Body of pancreas (tissue), 4 donors: Measurements from ENCODE around the gene PRSS53.

ENCODE experiments used
- POLR2A ChIP-seq, 3 donors: fragments of 450-650 bp; IDR thresholded peaks; one replicate each; pipeline ENCODE4 v1.6.1; 2016; ENCODE audit warnings: antibody characterized with exemption in 3 of 3, mild to moderate bottlenecking in 2 of 3
- TF ChIP-seq, protein P1 (sequence below), 7 experiments: fragments of 450-650 bp in 4 of 7; fragments of 200-600 bp in 3 of 7; sonication (generic) in 3 of 7; IDR thresholded peaks; one replicate each; pipeline ENCODE4 v1.5.1; 2016 to 2019; ENCODE audit warnings: antibody characterized with exemption in 7 of 7

DNA sequence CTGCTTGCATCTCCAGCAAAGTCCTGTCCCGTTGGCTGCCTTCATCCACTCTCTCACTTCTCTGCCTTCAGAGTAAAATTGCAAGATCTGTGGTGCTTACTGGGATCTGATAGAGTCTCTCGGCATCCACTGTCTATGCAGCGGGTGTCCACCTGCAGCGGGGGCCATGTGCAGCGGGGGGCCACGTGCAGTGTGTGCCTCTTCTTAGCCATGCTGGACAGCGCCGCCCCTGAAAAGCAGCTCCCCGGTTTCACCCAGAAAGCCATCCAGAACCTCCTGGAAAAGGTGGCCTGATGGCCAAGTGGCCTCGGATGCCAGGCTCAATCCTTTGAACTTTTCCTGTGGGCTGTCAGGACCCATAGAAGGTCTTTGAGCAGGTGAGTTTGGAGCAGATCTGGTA is 45.9 kb downstream of the PRSS53 start:
- TF ChIP-seq, protein P1, sequence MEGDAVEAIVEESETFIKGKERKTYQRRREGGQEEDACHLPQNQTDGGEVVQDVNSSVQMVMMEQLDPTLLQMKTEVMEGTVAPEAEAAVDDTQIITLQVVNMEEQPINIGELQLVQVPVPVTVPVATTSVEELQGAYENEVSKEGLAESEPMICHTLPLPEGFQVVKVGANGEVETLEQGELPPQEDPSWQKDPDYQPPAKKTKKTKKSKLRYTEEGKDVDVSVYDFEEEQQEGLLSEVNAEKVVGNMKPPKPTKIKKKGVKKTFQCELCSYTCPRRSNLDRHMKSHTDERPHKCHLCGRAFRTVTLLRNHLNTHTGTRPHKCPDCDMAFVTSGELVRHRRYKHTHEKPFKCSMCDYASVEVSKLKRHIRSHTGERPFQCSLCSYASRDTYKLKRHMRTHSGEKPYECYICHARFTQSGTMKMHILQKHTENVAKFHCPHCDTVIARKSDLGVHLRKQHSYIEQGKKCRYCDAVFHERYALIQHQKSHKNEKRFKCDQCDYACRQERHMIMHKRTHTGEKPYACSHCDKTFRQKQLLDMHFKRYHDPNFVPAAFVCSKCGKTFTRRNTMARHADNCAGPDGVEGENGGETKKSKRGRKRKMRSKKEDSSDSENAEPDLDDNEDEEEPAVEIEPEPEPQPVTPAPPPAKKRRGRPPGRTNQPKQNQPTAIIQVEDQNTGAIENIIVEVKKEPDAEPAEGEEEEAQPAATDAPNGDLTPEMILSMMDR (IDR thresholded peaks at IDR 0.05) = no peak
- TF ChIP-seq POLR2A (IDR thresholded peaks at IDR 0.05) = no peak
